NCI-H82 (cell line): ENCODE results near the gene QKI.
A peak's percentile ranks its signal among the peaks of the same experiment; 100 is the strongest.

ENCODE experiments used
- DNase-seq: peaks from one replicate; lab custom pipeline; 2025; lab: John Stamatoyannopoulos, UW

QKI gene

GRCh38 chr6:163536770-163537169 is 122.3 kb downstream of the QKI start:
- no peak for DNase-seq

GRCh38 chr6:163538331-163538730 is 123.8 kb downstream of the QKI start:
- no peak for DNase-seq

GRCh38 chr6:163539101-163539762 is 124.7 kb downstream of the QKI start:
- no peak for DNase-seq

GRCh38 chr6:163543321-163543720 is 128.8 kb downstream of the QKI start:
- peak; percentile 44 for DNase-seq

- no peak for DNase-seq
Measured at GRCh38 chr6:163545370-163545769, 130.9 kb downstream of the QKI start.

- DNase-seq: no peak
Measured at GRCh38 chr6:163547287-163547686, 132.8 kb downstream of the QKI start.

GRCh38 chr6:163548624-163549023 is 134.1 kb downstream of the QKI start:
- no peak for DNase-seq

GRCh38 chr6:163554032-163554431 is 139.5 kb downstream of the QKI start:
- no peak for DNase-seq

- peak; percentile 67 for DNase-seq
Measured at GRCh38 chr6:163554663-163555062, 140.1 kb downstream of the QKI start.

GRCh38 chr6:163559661-163560060 is 145.1 kb downstream of the QKI start:
- DNase-seq: no peak

- no peak for DNase-seq
Measured at GRCh38 chr6:163563318-163563717, 148.8 kb downstream of the QKI start.

GRCh38 chr6:163564534-163564933 is 150.0 kb downstream of the QKI start:
- no peak for DNase-seq

- DNase-seq: peak; percentile 62
Measured at GRCh38 chr6:163565140-163565539, 150.6 kb downstream of the QKI start.

- DNase-seq: no peak
Measured at GRCh38 chr6:163566056-163566455, 151.5 kb downstream of the QKI start.

- DNase-seq: no peak
Measured at GRCh38 chr6:163568275-163568674, 153.8 kb downstream of the QKI start.

- peak; percentile 77 for DNase-seq
Measured at GRCh38 chr6:163570579-163571231, 156.2 kb downstream of the QKI start.

GRCh38 chr6:163571730-163572129 is 157.2 kb downstream of the QKI start:
- DNase-seq: no peak

GRCh38 chr6:163572612-163573011 is 158.1 kb downstream of the QKI start:
- DNase-seq: no peak

GRCh38 chr6:163573503-163574179 is 159.1 kb downstream of the QKI start:
- no peak for DNase-seq

GRCh38 chr6:163576114-163576513 is 161.6 kb downstream of the QKI start:
- no peak for DNase-seq

- DNase-seq: no peak
Measured at GRCh38 chr6:163577404-163577803, 162.9 kb downstream of the QKI start.

GRCh38 chr6:163579111-163579879 is 164.8 kb downstream of the QKI start:
- DNase-seq: no peak

GRCh38 chr6:163579880-163580295 is 165.4 kb downstream of the QKI start:
- no peak for DNase-seq
